CD14-positive monocyte (primary cell): ENCODE data around the gene SYCP3. TPM values are rescaled to one million over a fixed set of nuclear protein-coding genes. Genes with fewer than 3 reads are reported as not detected.

Source experiments
- DNase-seq, 3 donors: peaks; one replicate each; pipeline ENCODE4 v3.0.0-alpha.2; 2011 to 2022
- H2AFZ ChIP-seq: 2 replicates; pipeline ENCODE4 v1.6.0; 2012; ENCODE audit warnings: mild to moderate bottlenecking, low read depth, low read length, inconsistent platforms; ENCODE audit not compliant: insufficient read depth, poor library complexity, severe bottlenecking
- H3K27ac ChIP-seq, 2 donors: 1 replicate in 1 of 2; 2 replicates in 1 of 2; pipeline ENCODE4 v1.5.1; 2012 to 2013; ENCODE audit warnings: low read length in 2 of 2, control low read depth in 1 of 2, inconsistent platforms in 1 of 2, low read depth in 1 of 2, mild to moderate bottlenecking in 1 of 2
- H3K27me3 ChIP-seq, 2 donors: one replicate each; pipeline versions ENCODE4 v1.6.0 to v1.6.1; 2011 to 2013; ENCODE audit warnings: low read length in 2 of 2; ENCODE audit not compliant: control insufficient read depth in 2 of 2, insufficient read depth in 2 of 2
- H3K36me3 ChIP-seq, 2 donors: replicated peaks in 1 of 2; 1 replicate in 1 of 2; 2 replicates in 1 of 2; pipeline versions ENCODE4 v1.5.1 to v1.6.1; 2012 to 2013; ENCODE audit warnings: low read length in 2 of 2, control low read depth in 1 of 2, inconsistent platforms in 1 of 2, mild to moderate bottlenecking in 1 of 2; ENCODE audit not compliant: insufficient read depth in 2 of 2, control insufficient read depth in 1 of 2
- H3K4me1 ChIP-seq, 2 donors: 1 replicate in 1 of 2; 2 replicates in 1 of 2; pipeline versions ENCODE4 v1.5.1 to v1.6.1; 2012 to 2013; ENCODE audit warnings: low read length in 2 of 2, control low read depth in 1 of 2, inconsistent platforms in 1 of 2, mild to moderate bottlenecking in 1 of 2, moderate library complexity in 1 of 2; ENCODE audit not compliant: insufficient read depth in 2 of 2, control insufficient read depth in 1 of 2
- H3K4me2 ChIP-seq: replicated peaks from 2 replicates; pipeline ENCODE3; 2012; ENCODE audit warnings: low read length, moderate library complexity, mild to moderate bottlenecking; ENCODE audit not compliant: poor library complexity, severe bottlenecking; ENCODE audit errors: extremely low read depth
- H3K4me3 ChIP-seq, 3 experiments: fragments of 200-600 bp in 1 of 3; sonication (generic) in 1 of 3; replicated peaks in 1 of 3; 1 replicate in 2 of 3; 2 replicates in 1 of 3; pipeline ENCODE4 v1.5.1; 2011 to 2013; ENCODE audit warnings: low read length in 3 of 3, mild to moderate bottlenecking in 3 of 3, control low read depth in 2 of 3, low read depth in 2 of 3, inconsistent platforms in 1 of 3, moderate library complexity in 1 of 3
- H3K79me2 ChIP-seq: 2 replicates; pipeline ENCODE4 v1.6.0; 2012; ENCODE audit warnings: mild to moderate bottlenecking, control low read depth, inconsistent platforms, low read length, moderate library complexity; ENCODE audit not compliant: insufficient read depth
- H3K9ac ChIP-seq: 2 replicates; pipeline ENCODE4 v1.6.0; 2017; ENCODE audit warnings: low read length, mild to moderate bottlenecking; ENCODE audit not compliant: insufficient read depth, poor library complexity, severe bottlenecking
- H3K9me3 ChIP-seq, 2 donors: replicated peaks in 1 of 2; 1 replicate in 1 of 2; 2 replicates in 1 of 2; pipeline versions ENCODE4 v1.5.1 to v1.6.1; 2012 to 2013; ENCODE audit warnings: low read length in 2 of 2, control low read depth in 1 of 2; ENCODE audit not compliant: control insufficient read depth in 1 of 2, insufficient read depth in 1 of 2
- H4K20me1 ChIP-seq: 2 replicates; pipeline ENCODE4 v1.6.0; 2012; ENCODE audit warnings: mild to moderate bottlenecking, low read length, control low read depth, moderate library complexity; ENCODE audit not compliant: insufficient read depth
- H3K27ac Mint-ChIP-seq, 7 donors: one replicate each; pipeline ENCODE4 v1.8.0; 2020; ENCODE audit warnings: mild to moderate bottlenecking in 7 of 7, mixed read lengths in 7 of 7, moderate library complexity in 6 of 7, inconsistent platforms in 2 of 7
- H3K27me3 Mint-ChIP-seq, 3 donors: one replicate each; pipeline ENCODE4 v1.8.0; 2021 to 2022; ENCODE audit warnings: low read depth in 3 of 3, mild to moderate bottlenecking in 3 of 3, mixed read lengths in 3 of 3, moderate library complexity in 3 of 3, inconsistent platforms in 1 of 3
- H3K36me3 Mint-ChIP-seq, 2 donors: one replicate each; pipeline ENCODE4 v1.8.0; 2020; ENCODE audit warnings: mixed read lengths in 2 of 2, inconsistent platforms in 1 of 2, mild to moderate bottlenecking in 1 of 2
- H3K4me1 Mint-ChIP-seq: one replicate; pipeline ENCODE4 v1.8.0; 2020; ENCODE audit warnings: mild to moderate bottlenecking, mixed read lengths
- H3K4me3 Mint-ChIP-seq, 2 donors: one replicate each; pipeline ENCODE4 v1.8.0; 2020; ENCODE audit warnings: mild to moderate bottlenecking in 2 of 2, mixed read lengths in 2 of 2, moderate library complexity in 1 of 2
- H3K9me3 Mint-ChIP-seq, 7 donors: one replicate each; pipeline ENCODE4 v1.8.0; 2020 to 2022; ENCODE audit warnings: mixed read lengths in 7 of 7, mild to moderate bottlenecking in 6 of 7, moderate library complexity in 6 of 7, inconsistent platforms in 2 of 7
- intact Hi-C, 2 donors: fragments of 100-400 bp; cut with micrococcal nuclease; formaldehyde crosslinking; loops; one replicate each; pipeline versions ENCODE4 v1.15.0 to v1.15.1; 2023
- polyA plus RNA-seq, 3 donors: library from polyadenylated mRNA; depleted of rRNA in 1 of 3; unstranded in 2 of 3; stranded (reverse) in 1 of 3; fragments of 300-500 nt in 2 of 3; fragments of >200 nt in 1 of 3; fragmentation: Illumina TruSeq in 2 of 3; gene quantifications; 1 replicate in 2 of 3; 2 replicates in 1 of 3; pipeline ENCODE4 v1.2.3, GENCODE V29; 2012 to 2021
- TF ChIP-seq, protein P1 (sequence below): fragments of 200-600 bp; IDR thresholded peaks from one replicate; pipeline ENCODE4 v1.8.0; 2022; ENCODE audit warnings: antibody characterized with exemption, mild to moderate bottlenecking

The SYCP3 gene
- polyA plus RNA-seq, 3 donors, result 0.15 TPM; not detected in 2

DNA sequence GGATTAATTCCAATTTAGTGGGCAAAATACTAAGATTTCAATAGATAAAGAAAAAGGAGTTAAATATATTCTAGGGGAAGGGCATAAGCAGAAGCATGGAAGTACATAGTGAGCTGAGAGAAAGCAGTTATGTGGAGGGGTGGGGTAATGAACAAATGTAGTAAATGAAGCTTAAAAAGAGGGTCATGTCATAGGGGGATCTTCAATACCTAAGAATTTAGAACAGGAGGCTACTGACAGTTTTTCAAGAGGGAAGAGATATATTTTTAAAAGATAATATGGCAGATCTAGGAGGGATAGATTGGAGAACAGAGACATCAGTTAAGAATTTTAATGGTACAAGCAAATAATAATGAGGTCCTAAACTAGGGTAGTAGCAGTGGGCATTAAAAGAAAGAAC is 9.4 kb downstream of the SYCP3 start:
- peak overlapping the region in 1 of 7 donors; percentile 21 for H3K27ac Mint-ChIP-seq
- Histone ChIP-seq H3K4me2 (no peak overlapping the region), H2AFZ (no peak overlapping the region), H3K4me3 (no peak overlapping the region), H3K4me1 (no peaks in the 10 kb centered on the region), H3K9me3 (no peaks in the 10 kb centered on the region), H3K9ac (no peak overlapping the region), H4K20me1 (no peaks in the 10 kb centered on the region), H3K27me3 (no peaks in the 10 kb centered on the region), H3K79me2 (no peaks in the 10 kb centered on the region), H3K36me3 (peaks cover 72 to 98% of the 10 kb centered on the region in 2 donors), H3K27ac (no peak overlapping the region)
- no peak overlapping the region for H3K4me3 Mint-ChIP-seq
- H3K27me3 Mint-ChIP-seq, result no peaks in the 10 kb centered on the region
- H3K9me3 Mint-ChIP-seq, result no peaks in the 10 kb centered on the region
- peaks cover 57 to 67% of the 10 kb centered on the region in 2 donors for H3K36me3 Mint-ChIP-seq
- no peaks in the 10 kb centered on the region for H3K4me1 Mint-ChIP-seq
- TF ChIP-seq, protein P1, sequence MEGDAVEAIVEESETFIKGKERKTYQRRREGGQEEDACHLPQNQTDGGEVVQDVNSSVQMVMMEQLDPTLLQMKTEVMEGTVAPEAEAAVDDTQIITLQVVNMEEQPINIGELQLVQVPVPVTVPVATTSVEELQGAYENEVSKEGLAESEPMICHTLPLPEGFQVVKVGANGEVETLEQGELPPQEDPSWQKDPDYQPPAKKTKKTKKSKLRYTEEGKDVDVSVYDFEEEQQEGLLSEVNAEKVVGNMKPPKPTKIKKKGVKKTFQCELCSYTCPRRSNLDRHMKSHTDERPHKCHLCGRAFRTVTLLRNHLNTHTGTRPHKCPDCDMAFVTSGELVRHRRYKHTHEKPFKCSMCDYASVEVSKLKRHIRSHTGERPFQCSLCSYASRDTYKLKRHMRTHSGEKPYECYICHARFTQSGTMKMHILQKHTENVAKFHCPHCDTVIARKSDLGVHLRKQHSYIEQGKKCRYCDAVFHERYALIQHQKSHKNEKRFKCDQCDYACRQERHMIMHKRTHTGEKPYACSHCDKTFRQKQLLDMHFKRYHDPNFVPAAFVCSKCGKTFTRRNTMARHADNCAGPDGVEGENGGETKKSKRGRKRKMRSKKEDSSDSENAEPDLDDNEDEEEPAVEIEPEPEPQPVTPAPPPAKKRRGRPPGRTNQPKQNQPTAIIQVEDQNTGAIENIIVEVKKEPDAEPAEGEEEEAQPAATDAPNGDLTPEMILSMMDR, result no peak
- intact Hi-C loops, result no loop called here
- DNase-seq, result no peak

DNA sequence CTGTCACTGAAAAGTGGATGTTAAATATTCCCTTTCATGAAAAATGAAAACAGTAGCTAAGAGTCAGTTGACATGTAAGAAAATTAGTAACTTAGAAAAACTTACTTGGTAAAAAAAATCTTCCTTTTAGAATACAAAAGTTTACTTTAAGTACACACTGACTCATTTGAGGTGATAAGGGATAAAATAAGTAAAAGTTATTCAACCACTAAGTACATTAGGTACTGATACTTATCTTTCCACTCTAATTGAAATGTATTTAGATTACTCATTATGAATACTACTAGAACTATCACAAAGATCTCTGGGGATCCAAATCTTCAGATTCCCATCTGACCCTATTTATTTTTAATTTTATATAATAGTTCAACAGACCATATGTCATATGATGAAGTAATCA is 12.2 kb downstream of the SYCP3 start:
- TF ChIP-seq, protein P1, result no peak
- no peaks in the 10 kb centered on the region for H3K9me3 ChIP-seq
- H3K4me3 Mint-ChIP-seq, result no peak overlapping the region
- H3K4me3 ChIP-seq, result no peak overlapping the region
- H3K4me1 ChIP-seq, result no peaks in the 10 kb centered on the region
- H3K9ac ChIP-seq, result no peak overlapping the region
- H3K27me3 Mint-ChIP-seq, result no peaks in the 10 kb centered on the region
- no peak overlapping the region for H3K27ac ChIP-seq
- H3K27me3 ChIP-seq, result no peaks in the 10 kb centered on the region
- no peak overlapping the region for H3K4me2 ChIP-seq
- H3K4me1 Mint-ChIP-seq, result no peaks in the 10 kb centered on the region
- intact Hi-C loops, result no loop called here
- DNase-seq, result no peak
- no peaks in the 10 kb centered on the region for H3K9me3 Mint-ChIP-seq
- H2AFZ ChIP-seq, result no peak overlapping the region
- H3K36me3 ChIP-seq, result peaks cover 78 to 98% of the 10 kb centered on the region in 2 donors
- H4K20me1 ChIP-seq, result no peaks in the 10 kb centered on the region
- H3K79me2 ChIP-seq, result no peaks in the 10 kb centered on the region
- H3K36me3 Mint-ChIP-seq, result peaks cover 56 to 70% of the 10 kb centered on the region in 2 donors
- H3K27ac Mint-ChIP-seq, result no peak overlapping the region
